Measurements from ENCODE around the gene PLCG2.
"Not testable (repeated sequence)": the region's sequence is repeated elsewhere in the genome, so short reads cannot be mapped to it uniquely, and the experiment has no call there.

Gene PLCG2

GRCh38 chr16:81946206-81946605, 167.1 kb downstream of the PLCG2 start:
- no peak for DNase-seq

- DNase-seq = no peak
Measured at GRCh38 chr16:81951564-81951963, 172.5 kb downstream of the PLCG2 start.

GRCh38 chr16:81956213-81956948, 177.3 kb downstream of the PLCG2 start:
- DNase-seq = no peak

GRCh38 chr16:81964808-81965207, 185.7 kb downstream of the PLCG2 start:
- no peak for DNase-seq

- no peak for DNase-seq
Measured at GRCh38 chr16:81967358-81967757, 188.3 kb downstream of the PLCG2 start.

- DNase-seq = no peak
Measured at GRCh38 chr16:81971853-81972252, 192.8 kb downstream of the PLCG2 start.

- DNase-seq = no peak
Measured at GRCh38 chr16:81973737-81974136, 194.6 kb downstream of the PLCG2 start.

- no peak for DNase-seq
Measured at GRCh38 chr16:81975637-81976036, 196.5 kb downstream of the PLCG2 start.

- DNase-seq = not testable (repeated sequence)
Measured at GRCh38 chr16:81977335-81977942, 198.3 kb downstream of the PLCG2 start.

GRCh38 chr16:81987121-81987520, 208.0 kb downstream of the PLCG2 start:
- no peak for DNase-seq

- no peak for DNase-seq
Measured at GRCh38 chr16:81987706-81988105, 208.6 kb downstream of the PLCG2 start.

GRCh38 chr16:81992859-81993258, 213.8 kb downstream of the PLCG2 start:
- no peak for DNase-seq

- no peak for DNase-seq
Measured at GRCh38 chr16:81994485-81994884, 215.4 kb downstream of the PLCG2 start.

- DNase-seq = no peak
Measured at GRCh38 chr16:81995651-81996050, 216.6 kb downstream of the PLCG2 start.

GRCh38 chr16:81996664-81997509, 217.8 kb downstream of the PLCG2 start:
- no peak for DNase-seq

GRCh38 chr16:81997738-81998137, 218.6 kb downstream of the PLCG2 start:
- no peak for DNase-seq

- DNase-seq = no peak
Measured at GRCh38 chr16:82002831-82003230, 223.7 kb downstream of the PLCG2 start.

- DNase-seq = no peak
Measured at GRCh38 chr16:82004601-82005000, 225.5 kb downstream of the PLCG2 start.

- DNase-seq = no peak
Measured at GRCh38 chr16:82005027-82005830, 226.1 kb downstream of the PLCG2 start.

GRCh38 chr16:82006036-82006435, 226.9 kb downstream of the PLCG2 start:
- DNase-seq = no peak

- no peak for DNase-seq
Measured at GRCh38 chr16:82007189-82007588, 228.1 kb downstream of the PLCG2 start.

GRCh38 chr16:82008957-82009592, 230.0 kb downstream of the PLCG2 start:
- no peak for DNase-seq

Measured in activated gamma-delta T cell treated with Interleukin-2 at 50 U/mL for 16 hours (primary cell).